ENCODE results near the gene PI16.

PI16 gene

DNA sequence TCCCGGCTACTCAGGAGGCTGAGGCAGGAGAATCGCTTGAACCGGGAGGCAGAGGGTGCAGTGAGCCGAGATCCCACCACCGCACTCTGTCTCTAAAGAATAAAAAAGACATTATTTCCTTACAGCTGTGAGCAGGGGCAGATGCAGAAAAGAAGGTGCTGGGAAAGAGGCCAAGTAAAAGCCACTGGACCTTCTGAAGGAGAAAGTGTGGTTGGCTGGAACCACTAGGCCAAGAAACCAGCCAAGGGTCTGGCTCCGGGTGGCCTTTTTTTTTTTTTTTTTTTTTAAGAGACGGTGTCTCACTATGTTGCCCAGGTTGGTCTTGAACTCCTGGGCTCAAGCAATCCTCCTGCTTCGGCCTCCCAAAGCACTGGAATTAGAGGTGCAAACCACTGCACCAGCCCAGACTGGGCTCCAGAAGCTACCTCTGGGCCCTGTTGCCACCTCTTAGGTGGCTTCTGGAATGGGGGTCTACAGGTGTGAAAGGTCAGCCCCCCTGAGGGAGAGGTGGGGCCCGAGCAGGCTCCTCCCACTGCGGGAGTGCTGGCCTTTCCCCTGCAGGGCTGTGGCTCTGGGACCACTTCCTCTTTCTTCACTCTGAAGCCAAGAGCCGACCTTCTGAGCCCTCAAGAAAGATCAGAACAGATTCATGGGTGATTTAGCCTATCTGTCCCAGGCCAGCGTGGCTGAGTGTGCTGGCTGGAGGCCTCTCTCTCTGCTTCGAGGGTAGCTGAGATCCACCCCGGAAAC lies 50.7 kb downstream of the PI16 start, which contains the start of gene FGD2:
Gene FGD2, plus strand, starts transcription at position 595 of the 750 bp plus-strand sequence. CDS start 163 bp downstream, outside the sequence.
- DNase-seq = no peak

GRCh38 chr6:37005827-37006567 lies 51.5 kb downstream of the PI16 start:
- no peak for DNase-seq

DNA sequence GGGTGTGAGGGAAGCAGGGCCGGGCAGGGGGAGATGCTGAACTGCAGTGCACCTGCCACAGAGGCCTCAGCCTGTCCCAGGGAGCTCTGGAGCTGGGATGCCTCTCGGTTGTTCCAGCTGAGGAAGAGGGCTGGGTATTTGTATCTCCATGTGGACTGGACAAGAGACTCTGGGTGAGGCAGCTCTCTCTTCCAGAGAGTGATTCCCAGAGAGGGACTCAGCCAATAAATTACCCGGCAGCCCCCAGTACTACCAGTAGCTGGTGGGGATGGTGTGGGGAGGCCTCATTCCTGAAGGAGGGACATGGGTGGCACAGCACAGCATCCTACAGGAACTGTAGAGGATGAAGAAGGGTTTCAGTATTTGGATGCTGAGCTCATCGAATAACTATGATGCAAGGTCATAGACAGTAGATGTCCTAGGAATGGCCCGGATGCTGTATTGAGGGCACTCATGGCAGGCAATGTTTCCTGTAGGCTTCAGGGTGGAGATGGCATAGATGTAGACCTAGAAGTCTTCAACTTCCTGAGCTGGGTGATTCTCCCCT lies 52.3 kb downstream of the PI16 start:
- no peak for DNase-seq

DNA sequence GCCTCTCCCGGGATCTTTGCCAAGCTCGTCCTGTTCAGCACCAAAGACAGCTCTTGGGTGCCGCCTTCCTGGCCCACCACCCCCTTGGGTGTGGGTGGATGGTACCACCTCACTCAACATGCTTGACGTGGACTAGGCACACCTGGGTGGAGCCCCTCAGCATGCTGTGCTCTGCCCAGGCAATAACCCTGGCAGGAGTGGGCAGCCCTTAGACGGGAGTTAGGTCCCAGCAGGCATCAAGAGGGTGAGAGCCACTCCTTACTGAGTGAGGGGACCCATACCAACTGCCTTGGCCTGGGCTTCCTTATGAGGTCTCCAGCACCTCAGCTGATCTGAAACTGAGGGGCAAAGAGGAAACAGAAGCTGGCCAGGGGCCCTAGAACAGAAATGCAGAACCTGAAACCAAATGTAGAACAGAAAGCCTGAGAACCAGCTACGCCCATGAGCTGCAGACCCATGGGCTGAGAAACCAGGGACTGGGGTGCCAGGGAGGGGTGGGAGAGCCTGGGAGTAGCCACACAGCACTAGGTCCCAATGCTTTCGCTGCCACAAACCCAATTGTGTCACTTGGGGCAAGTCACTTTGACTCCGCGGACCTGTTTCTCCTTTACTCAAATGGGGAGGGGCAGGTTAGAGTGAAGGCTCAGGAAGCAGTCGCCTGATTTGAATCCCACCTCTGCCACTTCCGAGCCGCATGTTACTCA lies 53.0 kb downstream of the PI16 start:
- no peak for DNase-seq

GRCh38 chr6:37008484-37009465 lies 54.2 kb downstream of the PI16 start:
- DNase-seq = no peak

- no peak for DNase-seq
Observed at GRCh38 chr6:37010402-37010892, 55.9 kb downstream of the PI16 start.

- no peak for DNase-seq
Observed at GRCh38 chr6:37011656-37012378, 57.3 kb downstream of the PI16 start.

- no peak for DNase-seq
Observed at GRCh38 chr6:37013516-37014491, 59.3 kb downstream of the PI16 start.

Data from NCI-H82 (cell line).